Loucy (cell line): ENCODE measurements around the gene UBE2O.

Experiments
- H2AFZ ChIP-seq: fragments of 200-600 bp; sonication (generic); 2 replicates; pipeline ENCODE4 v1.6.0; 2016; ENCODE audit warnings: antibody characterized with exemption, mild to moderate bottlenecking, low read length, moderate library complexity
- H3F3A ChIP-seq: fragments of 200-600 bp; 2 replicates; pipeline ENCODE4 v1.6.0; 2016; ENCODE audit warnings: antibody characterized with exemption, low read depth, mild to moderate bottlenecking
- H3K27me3 ChIP-seq: fragments of 200-600 bp; sonication (generic); 2 replicates; pipeline ENCODE4 v1.6.1; 2014; ENCODE audit warnings: low read length, mild to moderate bottlenecking; ENCODE audit not compliant: insufficient read depth, poor library complexity, severe bottlenecking
- H3K36me3 ChIP-seq: fragments of 200-600 bp; sonication (generic); 2 replicates; pipeline ENCODE4 v1.6.1; 2016; ENCODE audit warnings: low read length; ENCODE audit not compliant: insufficient read depth
- H3K4me1 ChIP-seq: fragments of 200-600 bp; sonication (generic); 2 replicates; pipeline ENCODE4 v1.5.1; 2014; ENCODE audit warnings: low read length, mild to moderate bottlenecking; ENCODE audit not compliant: insufficient read depth, poor library complexity, severe bottlenecking
- H3K4me2 ChIP-seq: fragments of 200-600 bp; sonication (generic); 2 replicates; pipeline ENCODE4 v1.6.0; 2014; ENCODE audit warnings: antibody characterized with exemption, low read length, low read depth, mild to moderate bottlenecking; ENCODE audit not compliant: poor library complexity, severe bottlenecking
- H3K4me3 ChIP-seq: fragments of 200-600 bp; sonication (generic); 2 replicates; pipeline ENCODE4 v1.5.1; 2014; ENCODE audit warnings: low read length, mild to moderate bottlenecking, mixed read lengths; ENCODE audit not compliant: poor library complexity, severe bottlenecking
- H3K79me2 ChIP-seq: fragments of 200-600 bp; sonication (generic); 2 replicates; pipeline ENCODE4 v1.6.1; 2014; ENCODE audit warnings: low read length; ENCODE audit not compliant: insufficient read depth
- H3K9ac ChIP-seq: fragments of 200-600 bp; sonication (generic); 2 replicates; pipeline ENCODE4 v1.6.0; 2014; ENCODE audit warnings: mild to moderate bottlenecking, low read depth, low read length, moderate library complexity; ENCODE audit not compliant: poor library complexity, severe bottlenecking
- H3K9me2 ChIP-seq: fragments of 200-600 bp; sonication (generic); replicated peaks from 2 replicates; pipeline ENCODE4 v1.6.1; 2016; ENCODE audit warnings: low read depth, low read length, mixed read lengths
- H3K9me3 ChIP-seq: fragments of 200-600 bp; sonication (generic); 2 replicates; pipeline ENCODE4 v1.6.1; 2014; ENCODE audit warnings: mild to moderate bottlenecking, antibody characterized with exemption, low read length, low read depth; ENCODE audit not compliant: insufficient read depth
- H4K20me1 ChIP-seq: fragments of 200-600 bp; sonication (generic); 2 replicates; pipeline ENCODE4 v1.6.0; 2014; ENCODE audit warnings: antibody characterized with exemption, low read length, mild to moderate bottlenecking; ENCODE audit not compliant: insufficient read depth, poor library complexity, severe bottlenecking
- EZH2phosphoT487 ChIP-seq: fragments of 200-600 bp; IDR thresholded peaks from 2 replicates; pipeline ENCODE4 v1.6.1; 2018; ENCODE audit warnings: antibody characterized with exemption, mild to moderate bottlenecking, moderate library complexity, borderline replicate concordance
- TF ChIP-seq, protein P1 (sequence below): fragments of 200-600 bp; sonication (generic); conservative IDR thresholded peaks from 2 replicates; pipeline ENCODE4 v1.5.1; 2014; ENCODE audit warnings: mild to moderate bottlenecking, antibody characterized with exemption, low read length

UBE2O gene

DNA sequence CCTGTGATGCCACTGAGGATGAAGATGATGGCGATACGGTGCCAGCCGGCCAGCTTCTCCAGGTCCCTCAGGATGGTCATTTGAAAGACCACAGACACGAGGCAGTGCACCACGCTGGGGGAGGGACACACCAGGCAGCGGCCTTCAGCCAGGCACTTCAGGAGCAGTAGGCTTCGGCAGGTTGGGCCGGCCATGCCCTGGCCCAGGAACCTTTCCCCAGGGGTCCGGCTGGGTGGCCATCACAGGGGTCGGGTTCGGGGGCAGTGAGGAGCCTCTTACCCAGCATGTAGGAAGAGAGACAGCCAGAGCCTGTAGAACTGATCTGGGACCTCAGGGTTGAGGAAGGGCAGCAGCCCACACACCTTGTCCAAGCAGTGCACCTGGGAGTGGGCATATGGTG, 19.8 kb upstream of the UBE2O start:
- Histone ChIP-seq H3K9ac (no peak overlapping the region), H3K9me2 (no peaks in the 10 kb centered on the region), H3K27me3 (no peaks in the 10 kb centered on the region), H4K20me1 (no peaks in the 10 kb centered on the region), H3K36me3 (no peaks in the 10 kb centered on the region), H3K79me2 (no peaks in the 10 kb centered on the region), H3K4me3 (no peak overlapping the region), H3K4me2 (no peak overlapping the region), H2AFZ (no peak overlapping the region), H3F3A (no peaks in the 10 kb centered on the region), H3K4me1 (no peaks in the 10 kb centered on the region), H3K9me3 (no peaks in the 10 kb centered on the region)
- TF ChIP-seq, protein P1, sequence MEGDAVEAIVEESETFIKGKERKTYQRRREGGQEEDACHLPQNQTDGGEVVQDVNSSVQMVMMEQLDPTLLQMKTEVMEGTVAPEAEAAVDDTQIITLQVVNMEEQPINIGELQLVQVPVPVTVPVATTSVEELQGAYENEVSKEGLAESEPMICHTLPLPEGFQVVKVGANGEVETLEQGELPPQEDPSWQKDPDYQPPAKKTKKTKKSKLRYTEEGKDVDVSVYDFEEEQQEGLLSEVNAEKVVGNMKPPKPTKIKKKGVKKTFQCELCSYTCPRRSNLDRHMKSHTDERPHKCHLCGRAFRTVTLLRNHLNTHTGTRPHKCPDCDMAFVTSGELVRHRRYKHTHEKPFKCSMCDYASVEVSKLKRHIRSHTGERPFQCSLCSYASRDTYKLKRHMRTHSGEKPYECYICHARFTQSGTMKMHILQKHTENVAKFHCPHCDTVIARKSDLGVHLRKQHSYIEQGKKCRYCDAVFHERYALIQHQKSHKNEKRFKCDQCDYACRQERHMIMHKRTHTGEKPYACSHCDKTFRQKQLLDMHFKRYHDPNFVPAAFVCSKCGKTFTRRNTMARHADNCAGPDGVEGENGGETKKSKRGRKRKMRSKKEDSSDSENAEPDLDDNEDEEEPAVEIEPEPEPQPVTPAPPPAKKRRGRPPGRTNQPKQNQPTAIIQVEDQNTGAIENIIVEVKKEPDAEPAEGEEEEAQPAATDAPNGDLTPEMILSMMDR = no peak
- no peak for TF ChIP-seq EZH2phosphoT487

DNA sequence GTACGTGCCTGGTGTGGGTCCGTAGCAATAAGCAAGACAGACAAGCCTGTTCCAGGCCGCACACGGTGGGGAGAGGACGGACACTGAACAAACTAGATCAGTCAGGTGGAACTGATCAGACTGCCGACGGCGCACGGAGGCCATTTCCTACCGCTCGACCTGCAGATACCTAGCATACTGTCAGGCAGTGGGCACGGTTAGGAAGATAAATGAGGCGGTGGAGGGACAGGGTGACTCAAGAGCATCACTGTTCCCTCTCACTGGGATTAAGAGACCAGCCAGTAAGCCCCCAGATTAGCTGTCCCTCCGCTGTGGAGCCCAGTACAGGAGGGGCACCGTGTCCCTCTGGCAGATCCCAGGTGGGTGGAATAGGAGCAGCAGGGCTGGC, 19.3 kb upstream of the UBE2O start:
- no peaks in the 10 kb centered on the region for H3F3A ChIP-seq
- H3K9me3 ChIP-seq = no peaks in the 10 kb centered on the region
- H3K4me2 ChIP-seq = no peak overlapping the region
- no peak overlapping the region for H2AFZ ChIP-seq
- H3K9ac ChIP-seq = no peak overlapping the region
- H3K36me3 ChIP-seq = no peaks in the 10 kb centered on the region
- no peaks in the 10 kb centered on the region for H3K9me2 ChIP-seq
- no peaks in the 10 kb centered on the region for H3K4me1 ChIP-seq
- H3K27me3 ChIP-seq = no peaks in the 10 kb centered on the region
- no peaks in the 10 kb centered on the region for H3K79me2 ChIP-seq
- H4K20me1 ChIP-seq = no peaks in the 10 kb centered on the region
- no peak overlapping the region for H3K4me3 ChIP-seq
- TF ChIP-seq, protein P1 = no peak
- TF ChIP-seq EZH2phosphoT487 = no peak

DNA sequence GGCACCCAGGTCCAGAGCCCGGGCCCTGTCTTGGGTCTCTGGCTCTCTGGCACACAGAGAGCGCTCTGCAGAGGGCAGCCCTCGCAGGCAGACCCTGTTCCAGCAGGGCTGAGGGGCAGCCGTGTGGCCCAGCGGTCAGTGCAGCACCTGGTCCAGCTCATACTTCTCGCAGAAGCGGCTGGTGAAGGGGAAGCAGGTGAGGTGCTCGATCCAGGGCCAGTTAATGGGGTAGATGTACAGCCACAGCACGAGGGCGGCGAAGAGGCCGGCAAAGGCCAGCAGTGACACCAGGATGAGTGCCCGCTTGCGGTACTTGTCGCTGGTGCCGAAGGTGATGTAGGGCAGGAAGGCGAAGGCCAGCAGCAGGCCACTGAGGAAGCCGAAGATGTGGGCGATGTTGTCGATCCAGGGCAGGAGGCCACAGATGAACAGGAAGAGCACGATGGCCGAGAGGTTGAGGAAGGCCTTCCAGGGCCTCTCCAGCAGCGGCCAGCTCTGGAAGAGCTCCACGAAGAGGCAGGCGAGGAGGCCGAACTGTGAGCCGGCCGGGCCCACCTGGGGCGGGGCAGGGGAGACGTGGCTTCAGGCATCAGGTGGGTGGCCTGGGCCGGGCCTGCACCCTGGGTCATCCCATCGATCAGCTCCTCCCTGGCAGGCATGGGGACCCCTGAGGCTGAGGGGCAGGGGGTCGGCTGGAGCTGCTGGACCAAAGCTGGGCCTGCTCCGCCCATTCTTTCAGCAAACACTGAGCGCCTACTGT, 18.7 kb upstream of the UBE2O start:
- Histone ChIP-seq H2AFZ (no peak overlapping the region), H3K4me2 (no peak overlapping the region), H3K9ac (no peak overlapping the region), H3K27me3 (no peaks in the 10 kb centered on the region), H3K4me1 (no peaks in the 10 kb centered on the region), H4K20me1 (no peaks in the 10 kb centered on the region), H3K79me2 (no peaks in the 10 kb centered on the region), H3K9me2 (no peaks in the 10 kb centered on the region), H3F3A (no peaks in the 10 kb centered on the region), H3K36me3 (no peaks in the 10 kb centered on the region), H3K4me3 (no peak overlapping the region), H3K9me3 (no peaks in the 10 kb centered on the region)
- TF ChIP-seq EZH2phosphoT487 = no peak
- TF ChIP-seq, protein P1 = no peak
